NCI-H748 (cell line): ENCODE data around the gene SP7.

Experiments
- DNase-seq: peaks from one replicate; lab custom pipeline; 2025; ENCODE audit not compliant: unreplicated experiment; lab: John Stamatoyannopoulos, UW

Gene SP7

GRCh38 chr12:53279283-53279869 is 56.8 kb downstream of the SP7 start:
- no peak for DNase-seq

GRCh38 chr12:53277981-53278380 is 58.2 kb downstream of the SP7 start:
- no peak for DNase-seq
